ENCODE data around the gene MYLK4. TPM values are rescaled to one million over a fixed set of nuclear protein-coding genes. Genes with fewer than 3 reads are reported as not detected.
A peak's percentile ranks its signal among the peaks of the same experiment; 100 is the strongest.

MYLK4 gene
- total and polyA plus RNA-seq, 2 donors (not counting 3 experiments of a cell fraction or from before 2014, with no cell fraction given) = 0.41 to 0.62 TPM

DNA sequence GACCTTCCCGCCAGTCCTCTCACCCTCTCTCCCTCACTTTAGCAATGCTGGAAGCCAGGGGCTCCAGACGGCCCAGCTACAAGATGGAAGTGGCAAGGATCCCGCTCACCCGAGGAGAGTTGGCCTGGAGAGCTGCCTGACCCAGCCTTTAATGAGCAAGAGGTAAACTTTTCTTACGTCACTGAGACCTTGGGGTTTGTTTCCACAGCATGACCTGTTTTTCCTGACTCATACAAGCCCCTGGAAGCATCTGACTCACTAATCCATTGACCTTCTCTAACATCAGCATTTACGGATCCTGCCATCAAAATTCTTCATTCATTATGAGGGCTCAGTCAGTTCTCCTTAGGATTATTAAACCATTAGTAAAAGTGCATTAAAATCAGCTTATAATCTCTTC lies 120.4 kb downstream of the MYLK4 start:
- Histone ChIP-seq H3K79me2 (ENCODE audit: control insufficient read depth, insufficient read depth, low read length) (no peaks in the 10 kb centered on the region), H2AFZ (ENCODE audit: low read depth, low read length) (peak overlapping the region; percentile 39), H3K9me1 (replicated peaks; ENCODE audit: control insufficient read depth, extremely low read depth, insufficient read depth, low read length) (no peaks in the 10 kb centered on the region), H3K4me3 (replicated peaks in 1 of 3; ENCODE audit: insufficient read depth in 1 of 3, low read depth in 1 of 3, low read length in 3 of 3) (no peak overlapping the region), H3K9ac (replicated peaks; ENCODE audit: extremely low read depth, insufficient read depth, low read length) (no peak overlapping the region), H4K20me1 (replicated peaks; ENCODE audit: control insufficient read depth, extremely low read depth, insufficient read depth, low read length) (no peaks in the 10 kb centered on the region), H3K27ac (ENCODE audit: insufficient read depth, low read depth, low read length) (peak overlapping the region; percentile 55), H3K36me3 (ENCODE audit: control insufficient read depth in 2 of 2, extremely low read depth in 1 of 2, insufficient read depth in 2 of 2, low read length in 2 of 2) (no peaks in the 10 kb centered on the region), H3K9me3 (replicated peaks; ENCODE audit: control insufficient read depth, insufficient read depth, low read length) (no peaks in the 10 kb centered on the region), H3K27me3 (ENCODE audit: control insufficient read depth in 2 of 2, insufficient read depth in 2 of 2, low read length in 2 of 2) (no peaks in the 10 kb centered on the region), H3K4me1 (ENCODE audit: control insufficient read depth, extremely low read depth, insufficient read depth, low read length) (peaks cover 24% of the 10 kb centered on the region), H3K4me2 (ENCODE audit: insufficient read depth, low read length) (peak overlapping the region; percentile 34)
- DNase-seq (ENCODE audit: low read depth, low spot score) = peak; percentile 89
- intact Hi-C loops (cut with micrococcal nuclease) (loop anchor here (1.0 to 10.0 kb wide), 6 partner anchors 51 to 946 kb away; no protein-coding TSS in a partner anchor), dilution Hi-C loops (cut with MboI; ENCODE audit: extremely low pct_ligation_motif_present, low sequenced_read_pairs) (loop anchor here (25.0 kb wide), 1 partner anchor 518 kb away; no protein-coding TSS in a partner anchor)
- CTCF ChIA-PET = interaction anchor here (1.3 to 2.7 kb wide), 4 partner anchors 13 to 1034 kb away, joined by 3 to 16 read pairs (median 4); no protein-coding TSS in a partner anchor
- POLR2A ChIA-PET = interaction anchor here (0.5 kb wide), 1 partner anchor 54 kb away, joined by 5 read pairs; no protein-coding TSS in a partner anchor
- peak; percentile 100 for FAIRE-seq
- TF ChIP-seq JUN (IDR thresholded peaks at IDR 0.05; ENCODE audit: borderline replicate concordance, insufficient read depth, insufficient read length, low read depth) (peak; percentile 94), MYC (IDR thresholded peaks at IDR 0.05; ENCODE audit: low read depth, low read length) (no peak), FOS (IDR thresholded peaks at IDR 0.05; ENCODE audit: borderline replicate concordance, insufficient read depth, low read length) (peak; percentile 93), POLR2AphosphoS5 (IDR thresholded peaks at IDR 0.05; ENCODE audit: insufficient read depth, low read depth, low read length) (peak; percentile 67)
- TF ChIP-seq, protein P1, sequence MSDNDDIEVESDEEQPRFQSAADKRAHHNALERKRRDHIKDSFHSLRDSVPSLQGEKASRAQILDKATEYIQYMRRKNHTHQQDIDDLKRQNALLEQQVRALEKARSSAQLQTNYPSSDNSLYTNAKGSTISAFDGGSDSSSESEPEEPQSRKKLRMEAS (IDR thresholded peaks at IDR 0.05; ENCODE audit: insufficient read depth, insufficient read length) = no peak
- no TSS peak for BruUV-seq (replicated peaks)

DNA sequence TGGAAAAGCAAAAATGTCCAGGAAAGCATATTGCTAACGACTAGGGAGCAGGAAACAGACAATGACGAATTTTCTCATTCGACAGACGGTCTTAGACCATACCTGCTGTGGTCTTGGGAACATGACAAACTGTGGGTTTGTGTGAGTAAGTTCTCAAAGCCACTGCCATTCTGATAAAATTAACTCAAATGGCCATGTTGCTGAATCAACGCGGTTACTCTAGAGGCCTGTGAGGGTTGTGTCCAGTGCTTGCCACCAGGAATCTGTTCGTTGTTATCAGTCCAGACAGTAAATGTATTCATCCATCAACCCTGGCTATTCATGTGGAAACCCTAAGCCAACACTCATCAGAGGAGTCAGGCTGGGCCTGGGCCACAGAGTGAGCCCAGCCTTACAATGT lies 124.3 kb downstream of the MYLK4 start:
- Histone ChIP-seq H3K27me3 (ENCODE audit: control insufficient read depth in 2 of 2, insufficient read depth in 2 of 2, low read length in 2 of 2) (no peaks in the 10 kb centered on the region), H3K9ac (replicated peaks; ENCODE audit: extremely low read depth, insufficient read depth, low read length) (no peak overlapping the region), H3K9me3 (replicated peaks; ENCODE audit: control insufficient read depth, insufficient read depth, low read length) (no peaks in the 10 kb centered on the region), H3K4me2 (ENCODE audit: insufficient read depth, low read length) (no peak overlapping the region), H4K20me1 (replicated peaks; ENCODE audit: control insufficient read depth, extremely low read depth, insufficient read depth, low read length) (no peaks in the 10 kb centered on the region), H3K27ac (ENCODE audit: insufficient read depth, low read depth, low read length) (no peak overlapping the region), H3K4me1 (ENCODE audit: control insufficient read depth, extremely low read depth, insufficient read depth, low read length) (peaks cover 21% of the 10 kb centered on the region), H3K79me2 (ENCODE audit: control insufficient read depth, insufficient read depth, low read length) (no peaks in the 10 kb centered on the region), H3K36me3 (ENCODE audit: control insufficient read depth in 2 of 2, extremely low read depth in 1 of 2, insufficient read depth in 2 of 2, low read length in 2 of 2) (no peaks in the 10 kb centered on the region), H2AFZ (ENCODE audit: low read depth, low read length) (no peak overlapping the region), H3K4me3 (replicated peaks in 1 of 3; ENCODE audit: insufficient read depth in 1 of 3, low read depth in 1 of 3, low read length in 3 of 3) (no peak overlapping the region), H3K9me1 (replicated peaks; ENCODE audit: control insufficient read depth, extremely low read depth, insufficient read depth, low read length) (no peaks in the 10 kb centered on the region)
- BruUV-seq (replicated peaks) = no TSS peak
- ChIA-PET CTCF (no interaction called here), POLR2A (no interaction called here)
- dilution Hi-C loops (cut with MboI; ENCODE audit: extremely low pct_ligation_motif_present, low sequenced_read_pairs) = loop anchor here (25.0 kb wide), 1 partner anchor 514 kb away; no protein-coding TSS in a partner anchor
- DNase-seq (ENCODE audit: low read depth, low spot score) (no peak), FAIRE-seq (peak; percentile 64)
- TF ChIP-seq, protein P2, sequence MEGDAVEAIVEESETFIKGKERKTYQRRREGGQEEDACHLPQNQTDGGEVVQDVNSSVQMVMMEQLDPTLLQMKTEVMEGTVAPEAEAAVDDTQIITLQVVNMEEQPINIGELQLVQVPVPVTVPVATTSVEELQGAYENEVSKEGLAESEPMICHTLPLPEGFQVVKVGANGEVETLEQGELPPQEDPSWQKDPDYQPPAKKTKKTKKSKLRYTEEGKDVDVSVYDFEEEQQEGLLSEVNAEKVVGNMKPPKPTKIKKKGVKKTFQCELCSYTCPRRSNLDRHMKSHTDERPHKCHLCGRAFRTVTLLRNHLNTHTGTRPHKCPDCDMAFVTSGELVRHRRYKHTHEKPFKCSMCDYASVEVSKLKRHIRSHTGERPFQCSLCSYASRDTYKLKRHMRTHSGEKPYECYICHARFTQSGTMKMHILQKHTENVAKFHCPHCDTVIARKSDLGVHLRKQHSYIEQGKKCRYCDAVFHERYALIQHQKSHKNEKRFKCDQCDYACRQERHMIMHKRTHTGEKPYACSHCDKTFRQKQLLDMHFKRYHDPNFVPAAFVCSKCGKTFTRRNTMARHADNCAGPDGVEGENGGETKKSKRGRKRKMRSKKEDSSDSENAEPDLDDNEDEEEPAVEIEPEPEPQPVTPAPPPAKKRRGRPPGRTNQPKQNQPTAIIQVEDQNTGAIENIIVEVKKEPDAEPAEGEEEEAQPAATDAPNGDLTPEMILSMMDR (IDR thresholded peaks at IDR 0.05; ENCODE audit: extremely low read depth in 1 of 2, insufficient read depth in 1 of 2, low read depth in 1 of 2, low read length in 2 of 2) = no peak
- no peak for TF ChIP-seq POLR2A (IDR thresholded peaks at IDR 0.05; ENCODE audit: low read depth, low read length)
- TF ChIP-seq GATA2 (IDR thresholded peaks at IDR 0.05; ENCODE audit: insufficient read depth, insufficient read length, low read depth, low read length) = no peak
- no peak for TF ChIP-seq JUN (IDR thresholded peaks at IDR 0.05; ENCODE audit: borderline replicate concordance, insufficient read depth, insufficient read length, low read depth)
- TF ChIP-seq EZH2 (IDR thresholded peaks at IDR 0.05; ENCODE audit: borderline replicate concordance, low read depth, low read length, severe bottlenecking) = no peak
- no peak for TF ChIP-seq MYC (IDR thresholded peaks at IDR 0.05; ENCODE audit: low read depth, low read length)
- TF ChIP-seq, protein P1 (IDR thresholded peaks at IDR 0.05; ENCODE audit: insufficient read depth, insufficient read length) = no peak
- TF ChIP-seq POLR2AphosphoS5 (IDR thresholded peaks at IDR 0.05; ENCODE audit: insufficient read depth, low read depth, low read length) = no peak
- no peak for TF ChIP-seq FOS (IDR thresholded peaks at IDR 0.05; ENCODE audit: borderline replicate concordance, insufficient read depth, low read length)
- intact Hi-C loops (cut with micrococcal nuclease) = no loop called here
